GM18909 (cell line): ENCODE measurements around the gene RAB11FIP4.

Experiments
- ATAC-seq: cut with Tn5 transposase; IDR thresholded peaks from one replicate; pipeline ENCODE4 v1.9.1; 2021; ENCODE audit warnings: mild to moderate bottlenecking; ENCODE audit not compliant: unreplicated experiment, poor library complexity

The RAB11FIP4 gene

GRCh38 chr17:31479062-31479408, 87.6 kb downstream of the RAB11FIP4 start:
- no peak for ATAC-seq

GRCh38 chr17:31479524-31479923, 88.0 kb downstream of the RAB11FIP4 start:
- no peak for ATAC-seq

GRCh38 chr17:31480067-31480466, 88.6 kb downstream of the RAB11FIP4 start:
- ATAC-seq = no peak

- ATAC-seq = no peak
These were observed 89.7 kb downstream of the RAB11FIP4 start for GRCh38 chr17:31480904-31481782.

- ATAC-seq = no peak
These were observed 90.3 kb downstream of the RAB11FIP4 start for GRCh38 chr17:31481783-31482081.

- no peak for ATAC-seq
These were observed 93.3 kb downstream of the RAB11FIP4 start for GRCh38 chr17:31484821-31485220.

- no peak for ATAC-seq
These were observed 95.0 kb downstream of the RAB11FIP4 start for GRCh38 chr17:31486351-31487062.

GRCh38 chr17:31487063-31487647, 95.7 kb downstream of the RAB11FIP4 start:
- no peak for ATAC-seq

- peak; percentile 77 for ATAC-seq
These were observed 96.3 kb downstream of the RAB11FIP4 start for GRCh38 chr17:31487648-31488263.

- peak; percentile 25 for ATAC-seq
These were observed 96.9 kb downstream of the RAB11FIP4 start for GRCh38 chr17:31488264-31488981.

- ATAC-seq = no peak
These were observed 97.5 kb downstream of the RAB11FIP4 start for GRCh38 chr17:31488982-31489294.

- ATAC-seq = no peak
These were observed 98.0 kb downstream of the RAB11FIP4 start for GRCh38 chr17:31489295-31490018.

GRCh38 chr17:31490019-31490650, 98.7 kb downstream of the RAB11FIP4 start:
- ATAC-seq = no peak

GRCh38 chr17:31490671-31491375, 99.3 kb downstream of the RAB11FIP4 start:
- no peak for ATAC-seq

- ATAC-seq = no peak
These were observed 100.1 kb downstream of the RAB11FIP4 start for GRCh38 chr17:31491376-31492131.

GRCh38 chr17:31492206-31492605, 100.7 kb downstream of the RAB11FIP4 start:
- ATAC-seq = no peak

GRCh38 chr17:31492880-31493655, 101.6 kb downstream of the RAB11FIP4 start:
- peak; percentile 40 for ATAC-seq
